Osteocyte (in vitro differentiated cells): Measurements from ENCODE around the gene ATP6V0C. TPM values are rescaled to one million over a fixed set of nuclear protein-coding genes. Genes with fewer than 3 reads are reported as not detected.
"Not testable (repeated sequence)": the region's sequence is repeated elsewhere in the genome, so short reads cannot be mapped to it uniquely, and the experiment has no call there.

Source experiments
- DNase-seq: peaks from one replicate; pipeline ENCODE4 v3.0.0; 2021; ENCODE audit warnings: mixed read lengths; ENCODE audit not compliant: unreplicated experiment; ENCODE audit errors: extremely low spot score
- H3K27ac Mint-ChIP-seq: one replicate; pipeline ENCODE4 v1.8.0; 2021; ENCODE audit warnings: mild to moderate bottlenecking, mixed read lengths; ENCODE audit not compliant: unreplicated experiment
- H3K27me3 Mint-ChIP-seq: one replicate; pipeline ENCODE4 v1.8.0; 2021; ENCODE audit warnings: mixed read lengths; ENCODE audit not compliant: unreplicated experiment
- H3K36me3 Mint-ChIP-seq: one replicate; pipeline ENCODE4 v1.8.0; 2021; ENCODE audit warnings: mixed read lengths; ENCODE audit not compliant: unreplicated experiment
- H3K4me1 Mint-ChIP-seq: one replicate; pipeline ENCODE4 v1.8.0; 2021; ENCODE audit warnings: mixed read lengths; ENCODE audit not compliant: unreplicated experiment
- H3K4me3 Mint-ChIP-seq: one replicate; pipeline ENCODE4 v1.8.0; 2021; ENCODE audit warnings: mild to moderate bottlenecking, moderate library complexity, mixed read lengths; ENCODE audit not compliant: unreplicated experiment
- H3K9me3 Mint-ChIP-seq: one replicate; pipeline ENCODE4 v1.8.0; 2021; ENCODE audit warnings: mixed read lengths; ENCODE audit not compliant: unreplicated experiment
- total RNA-seq: library from RNA; stranded (reverse); gene quantifications from 2 replicates; pipeline ENCODE4 v1.2.1, GENCODE V29; 2021
- TF ChIP-seq, protein P1 (sequence below): fragments of 200-600 bp; sonication (generic); IDR thresholded peaks from 2 replicates; pipeline ENCODE4 v1.5.0; 2021; ENCODE audit warnings: antibody characterized with exemption, mild to moderate bottlenecking, moderate library complexity

The ATP6V0C gene
- total RNA-seq, 1 donor from 2014 or later = 208 TPM

DNA sequence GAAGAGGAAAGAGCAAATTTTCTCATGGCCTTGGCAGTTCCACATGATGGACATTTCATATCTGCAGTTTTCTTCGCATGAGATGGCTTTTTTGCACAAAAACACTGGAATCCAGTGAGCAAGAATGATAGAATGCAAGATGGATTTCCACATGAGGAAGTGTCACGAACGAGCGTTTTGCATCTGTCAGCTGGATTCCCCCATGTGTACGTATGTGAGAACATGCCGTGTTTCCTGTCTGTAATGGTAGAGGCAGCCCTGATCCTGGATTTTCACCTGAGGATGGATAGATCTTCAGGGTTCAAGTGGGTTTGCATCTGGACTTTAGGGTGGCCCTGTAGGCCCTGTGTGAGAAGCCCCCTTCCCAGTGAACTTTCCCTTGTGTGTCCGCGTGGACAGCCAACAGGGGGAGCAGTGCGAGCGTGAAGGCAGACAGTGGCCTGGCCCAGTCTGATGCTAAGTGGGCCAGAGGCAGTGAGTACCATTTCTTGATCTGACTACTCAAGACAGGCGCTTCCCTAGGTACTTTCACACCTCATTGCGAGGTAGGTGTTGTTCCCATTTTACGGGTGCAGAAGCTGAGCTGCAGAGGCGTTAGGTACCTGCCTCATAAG, 26.2 kb downstream of the ATP6V0C start:
- not testable (repeated sequence) for DNase-seq, H3K36me3 Mint-ChIP-seq, H3K9me3 Mint-ChIP-seq, H3K27me3 Mint-ChIP-seq, H3K27ac Mint-ChIP-seq
- Mint-ChIP-seq H3K4me1 (peaks cover 41% of the 10 kb centered on the region), H3K4me3 (peak overlapping the region; percentile 74)
- TF ChIP-seq, protein P1, sequence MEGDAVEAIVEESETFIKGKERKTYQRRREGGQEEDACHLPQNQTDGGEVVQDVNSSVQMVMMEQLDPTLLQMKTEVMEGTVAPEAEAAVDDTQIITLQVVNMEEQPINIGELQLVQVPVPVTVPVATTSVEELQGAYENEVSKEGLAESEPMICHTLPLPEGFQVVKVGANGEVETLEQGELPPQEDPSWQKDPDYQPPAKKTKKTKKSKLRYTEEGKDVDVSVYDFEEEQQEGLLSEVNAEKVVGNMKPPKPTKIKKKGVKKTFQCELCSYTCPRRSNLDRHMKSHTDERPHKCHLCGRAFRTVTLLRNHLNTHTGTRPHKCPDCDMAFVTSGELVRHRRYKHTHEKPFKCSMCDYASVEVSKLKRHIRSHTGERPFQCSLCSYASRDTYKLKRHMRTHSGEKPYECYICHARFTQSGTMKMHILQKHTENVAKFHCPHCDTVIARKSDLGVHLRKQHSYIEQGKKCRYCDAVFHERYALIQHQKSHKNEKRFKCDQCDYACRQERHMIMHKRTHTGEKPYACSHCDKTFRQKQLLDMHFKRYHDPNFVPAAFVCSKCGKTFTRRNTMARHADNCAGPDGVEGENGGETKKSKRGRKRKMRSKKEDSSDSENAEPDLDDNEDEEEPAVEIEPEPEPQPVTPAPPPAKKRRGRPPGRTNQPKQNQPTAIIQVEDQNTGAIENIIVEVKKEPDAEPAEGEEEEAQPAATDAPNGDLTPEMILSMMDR = peak; percentile 60

DNA sequence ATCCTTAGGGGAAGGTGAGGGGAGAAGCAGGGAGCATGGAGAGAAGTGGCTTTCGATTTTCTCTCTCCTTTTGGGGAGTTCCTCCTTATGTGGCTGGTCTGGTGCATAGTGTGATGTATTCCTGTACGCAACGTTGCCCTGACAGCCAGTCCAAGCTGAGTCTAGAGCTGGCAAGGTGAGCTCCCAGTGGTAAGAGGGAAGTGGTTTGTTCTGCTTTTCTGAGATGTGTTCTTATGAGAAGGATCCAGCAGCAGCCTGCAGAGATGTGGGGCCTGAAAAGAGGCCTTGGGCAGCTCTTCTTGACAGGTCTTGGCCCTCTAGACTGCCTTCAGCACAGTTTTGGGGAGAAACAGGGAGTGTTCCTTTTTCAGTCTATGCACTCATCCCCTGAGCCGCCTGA, 27.2 kb downstream of the ATP6V0C start:
- H3K36me3 Mint-ChIP-seq, DNase-seq, H3K27me3 Mint-ChIP-seq, H3K4me3 Mint-ChIP-seq, H3K9me3 Mint-ChIP-seq: not testable (repeated sequence)
- H3K27ac Mint-ChIP-seq = peak overlapping the region; percentile 11
- H3K4me1 Mint-ChIP-seq = peaks cover 41% of the 10 kb centered on the region

DNA sequence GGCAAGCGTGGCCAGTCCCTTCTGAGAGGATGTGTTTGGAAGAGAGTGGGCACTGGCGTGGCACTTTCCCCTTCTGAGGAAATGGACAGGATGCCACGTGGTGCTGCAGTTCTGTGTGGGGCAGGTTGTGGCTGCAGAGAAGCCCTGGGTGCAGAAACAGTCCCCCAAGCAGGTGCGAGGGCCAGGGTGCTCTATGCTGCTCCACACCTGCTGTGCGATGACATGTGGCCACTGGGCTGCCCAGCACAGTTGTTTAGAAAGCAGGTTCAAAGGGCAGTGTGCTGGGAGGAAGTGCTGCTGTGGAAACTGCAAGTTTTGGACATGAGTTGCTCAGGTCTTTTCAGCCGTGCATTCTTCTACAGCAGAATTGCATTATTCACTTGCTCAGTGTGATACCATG, 27.7 kb downstream of the ATP6V0C start:
- not testable (repeated sequence) for H3K9me3 Mint-ChIP-seq, H3K4me3 Mint-ChIP-seq, H3K36me3 Mint-ChIP-seq

DNA sequence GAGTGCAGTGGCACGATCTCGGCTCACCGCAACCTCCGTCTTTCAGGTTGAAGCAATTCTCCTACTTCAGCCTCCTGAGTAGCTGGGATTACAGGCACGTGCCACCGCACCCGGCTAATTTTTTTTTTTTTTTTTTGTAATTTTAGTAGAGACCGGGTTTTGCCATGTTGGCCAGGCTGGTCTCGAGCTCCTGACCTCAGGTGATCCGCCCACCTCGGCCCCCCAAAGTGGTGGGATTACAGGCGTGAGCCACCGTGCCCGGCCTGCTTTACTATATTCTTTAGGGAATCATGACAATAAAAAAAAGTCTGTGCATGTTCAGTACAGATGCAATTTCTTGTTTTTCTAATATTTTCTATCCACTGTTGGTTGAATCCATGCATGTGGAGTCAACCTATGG, 30.0 kb downstream of the ATP6V0C start:
- not testable (repeated sequence) for DNase-seq, H3K27ac Mint-ChIP-seq, H3K36me3 Mint-ChIP-seq, H3K4me3 Mint-ChIP-seq, H3K9me3 Mint-ChIP-seq, H3K27me3 Mint-ChIP-seq
- peaks cover 28% of the 10 kb centered on the region for H3K4me1 Mint-ChIP-seq

More for the DNA sequence above, 27.7 kb downstream of the ATP6V0C start:
- H3K27ac Mint-ChIP-seq = peak overlapping the region; percentile 11
- DNase-seq, H3K27me3 Mint-ChIP-seq: not testable (repeated sequence)
- H3K4me1 Mint-ChIP-seq = peaks cover 39% of the 10 kb centered on the region

DNA sequence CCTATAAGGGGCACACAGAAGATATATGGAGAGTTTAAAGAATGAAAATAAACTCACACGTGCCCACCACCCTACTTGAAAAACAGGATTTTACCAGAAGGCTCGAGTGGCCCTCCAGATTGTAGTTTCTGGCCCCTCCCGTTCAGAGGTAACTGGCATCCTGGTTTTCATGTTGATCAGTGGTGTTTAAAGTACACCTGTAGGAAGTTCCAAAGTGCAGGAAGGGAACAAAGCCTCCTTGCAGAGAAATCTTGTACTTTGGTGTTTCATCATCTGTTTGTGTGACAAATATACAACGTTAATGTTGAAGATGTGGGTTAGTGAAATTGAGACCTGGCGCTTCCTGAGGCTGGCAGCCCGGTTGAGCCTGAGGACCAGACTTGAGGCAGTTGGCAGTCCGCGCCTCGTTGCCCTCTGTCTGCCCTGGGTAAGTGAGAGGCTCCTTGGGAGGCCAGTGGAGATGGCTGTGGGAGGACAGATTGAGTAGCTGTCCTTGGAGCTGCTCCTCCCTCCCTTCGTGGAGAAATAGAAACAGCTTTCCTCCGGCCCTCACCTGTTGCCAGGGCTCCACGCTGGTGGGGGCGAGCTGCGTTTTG, 36.6 kb downstream of the ATP6V0C start:
- H3K9me3 Mint-ChIP-seq, H3K27ac Mint-ChIP-seq, H3K4me3 Mint-ChIP-seq, DNase-seq, H3K27me3 Mint-ChIP-seq, H3K4me1 Mint-ChIP-seq, H3K36me3 Mint-ChIP-seq: not testable (repeated sequence)

DNA sequence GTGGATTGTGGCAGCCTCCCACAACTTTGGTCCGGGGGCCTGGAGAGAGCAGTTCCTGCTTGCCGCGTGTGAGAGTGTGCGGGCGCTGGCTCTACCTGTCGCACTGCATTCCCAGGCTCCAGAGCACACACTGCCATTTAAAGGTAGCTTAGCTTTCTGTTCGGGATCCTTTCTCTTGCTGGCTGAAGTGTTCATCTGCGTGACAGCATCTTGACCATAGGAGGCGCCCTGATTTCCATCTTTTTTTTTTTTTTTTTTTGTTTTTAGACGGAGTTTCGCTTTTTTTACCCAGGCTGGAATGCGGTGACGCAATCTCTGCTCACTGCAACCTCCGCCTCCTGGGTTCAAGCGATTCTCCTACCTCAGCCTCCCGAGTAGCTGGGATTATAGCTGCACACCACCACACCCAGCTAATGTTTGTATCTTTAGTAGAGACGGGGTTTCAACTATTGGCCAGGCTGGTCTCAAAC, 37.7 kb downstream of the ATP6V0C start:
- not testable (repeated sequence) for DNase-seq, H3K9me3 Mint-ChIP-seq, H3K4me1 Mint-ChIP-seq, H3K36me3 Mint-ChIP-seq, H3K4me3 Mint-ChIP-seq, H3K27me3 Mint-ChIP-seq, H3K27ac Mint-ChIP-seq
- TF ChIP-seq, protein P1 = peak; percentile 21

DNA sequence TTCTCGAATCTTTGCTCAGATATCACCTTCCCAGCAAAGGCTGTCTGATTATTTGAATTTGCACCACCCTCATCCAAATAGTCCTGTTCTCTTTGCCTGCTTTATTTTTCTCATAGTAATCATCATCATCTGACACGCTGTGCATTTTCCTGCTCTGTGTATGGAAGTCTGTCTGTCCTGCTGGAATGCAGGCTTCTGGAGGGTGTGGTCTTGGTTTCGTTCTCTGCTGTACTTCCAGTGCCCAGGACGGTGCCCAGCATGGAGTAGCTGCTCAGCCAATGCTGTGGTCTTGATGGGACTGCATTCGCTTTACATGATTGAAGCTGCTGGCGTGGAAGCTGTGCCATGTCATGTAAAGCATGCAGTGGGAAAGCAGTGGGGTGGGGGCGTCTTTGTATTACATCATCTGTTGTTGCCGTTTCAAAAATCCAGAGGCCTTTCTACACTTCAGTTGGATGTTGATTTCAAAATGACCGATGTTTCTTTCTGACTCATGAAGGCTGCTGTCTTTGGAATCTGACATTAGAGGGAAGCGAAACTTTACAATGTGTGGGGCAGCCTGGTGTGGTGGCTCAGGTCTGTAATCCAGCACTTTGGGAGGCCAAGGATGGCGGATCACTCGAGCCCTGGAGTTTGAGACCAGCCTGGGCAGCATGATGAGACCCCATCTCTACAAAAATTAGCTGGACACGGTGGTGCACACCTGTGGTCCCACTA, 41.1 kb downstream of the ATP6V0C start:
- not testable (repeated sequence) for H3K9me3 Mint-ChIP-seq, H3K27ac Mint-ChIP-seq, H3K4me3 Mint-ChIP-seq, H3K27me3 Mint-ChIP-seq, H3K36me3 Mint-ChIP-seq, DNase-seq, H3K4me1 Mint-ChIP-seq

DNA sequence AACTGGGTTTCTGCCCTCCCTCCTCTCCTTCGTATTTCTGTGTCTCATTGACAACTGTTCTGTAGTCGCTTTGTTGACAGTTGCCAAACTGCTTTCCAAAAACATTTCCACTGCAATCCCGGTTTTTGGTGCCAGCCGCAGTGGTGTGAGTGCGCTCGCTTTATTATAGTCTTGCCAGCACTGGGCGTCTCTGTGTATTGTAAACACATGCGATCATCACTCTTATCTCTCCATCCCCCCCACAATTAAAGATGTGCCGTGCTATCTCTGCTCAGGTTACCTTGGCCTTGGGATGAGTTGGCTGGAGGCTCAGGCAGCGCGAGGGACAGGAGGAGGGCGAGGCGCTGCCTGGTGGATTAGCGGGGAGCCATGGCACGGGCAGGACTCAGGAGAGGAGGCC, 43.4 kb downstream of the ATP6V0C start:
- H3K9me3 Mint-ChIP-seq, H3K4me1 Mint-ChIP-seq, H3K4me3 Mint-ChIP-seq, H3K27me3 Mint-ChIP-seq, DNase-seq, H3K36me3 Mint-ChIP-seq, H3K27ac Mint-ChIP-seq: not testable (repeated sequence)

DNA sequence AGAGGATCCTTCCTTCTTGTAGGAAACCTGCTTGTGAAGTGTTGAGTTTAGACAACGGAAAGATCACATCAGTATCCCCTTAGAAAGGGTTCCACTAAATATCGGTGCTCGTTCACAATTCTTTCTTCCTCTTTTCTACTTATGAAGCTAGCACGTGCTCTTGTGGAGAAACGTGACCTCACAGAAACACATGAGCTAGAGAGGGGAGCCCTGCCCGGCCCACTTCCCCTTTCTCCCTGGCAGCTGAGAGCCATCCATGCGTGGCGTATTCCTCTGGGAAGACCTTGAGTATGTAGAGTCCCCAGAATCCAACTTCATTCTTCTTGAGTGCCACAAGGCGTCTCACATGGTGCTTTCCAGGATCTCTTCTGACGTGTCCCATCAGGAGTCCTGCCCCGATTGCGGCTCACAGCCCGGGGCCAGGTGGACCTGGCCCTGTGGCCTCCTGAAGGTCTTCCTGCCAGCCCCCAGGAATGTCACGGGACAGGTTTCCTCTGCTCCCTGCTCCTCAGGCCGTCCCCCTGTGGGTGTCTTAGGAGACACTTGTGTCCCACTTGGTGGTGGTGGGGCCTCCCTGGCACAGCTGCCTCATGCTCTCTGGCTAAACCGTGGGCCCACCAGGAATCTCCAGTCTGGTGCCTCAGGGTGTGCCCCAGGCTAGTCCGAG, 46.5 kb downstream of the ATP6V0C start:
- not testable (repeated sequence) for H3K4me3 Mint-ChIP-seq, H3K36me3 Mint-ChIP-seq, H3K27me3 Mint-ChIP-seq, H3K9me3 Mint-ChIP-seq, H3K4me1 Mint-ChIP-seq, H3K27ac Mint-ChIP-seq, DNase-seq
